HCT116 (cell line): ENCODE measurements around the gene NOTCH1. TPM values are rescaled to one million over a fixed set of nuclear protein-coding genes. Genes with fewer than 3 reads are reported as not detected.

Experiments used
- ATAC-seq: fragments of 200-7000 bp; cut with Tn5 transposase; 2 replicates; pipeline ENCODE4 v1.9.1; 2020; ENCODE audit warnings: mild to moderate bottlenecking, moderate library complexity
- BruUV-seq: library from RNA; stranded (reverse); fragments of 400-500 nt; replicated peaks from 2 replicates; lab custom pipeline; 2021; lab: Mats Ljungman, UMichigan
- CTCF ChIA-PET: fragments of 300-600 bp; sonication (Branson Sonifier 250); formaldehyde crosslinking; loops from one replicate; lab custom pipeline; 2021; ENCODE audit warnings: antibody characterized with exemption; lab: Charles Lee
- POLR2A ChIA-PET: fragments of 300-600, 350-600 bp; sonication (Branson Sonifier 250); formaldehyde crosslinking; loops from one replicate; lab custom pipeline; 2021; ENCODE audit warnings: antibody characterized with exemption; lab: Charles Lee
- RAD21 ChIA-PET, 2 experiments: fragments of 300-600 bp; sonication (Branson Sonifier 250); formaldehyde crosslinking; loops; one replicate each; lab custom pipeline; 2023; ENCODE audit warnings: low total read pairs in 2 of 2; ENCODE audit not compliant: uncharacterized antibody in 2 of 2, unreplicated experiment in 2 of 2, low non-redundant PET in 1 of 2; lab: Charles Lee
- DNase-seq: peaks from one replicate; pipeline ENCODE4 v3.0.0-alpha.2; 2010; ENCODE audit warnings: low read depth, low spot score
- H2AFZ ChIP-seq: fragments of 200-600 bp; shearing (Covaris generic), sonication (generic); 2 replicates; pipeline ENCODE4 v1.6.1; 2017; ENCODE audit warnings: low read depth, mixed run types, mixed read lengths, antibody characterized with exemption, low read length; ENCODE audit not compliant: poor library complexity, severe bottlenecking
- H3K27ac ChIP-seq: 2 replicates; pipeline ENCODE4 v1.5.1; 2012; ENCODE audit warnings: low read depth, low read length
- H3K27me3 ChIP-seq: fragments of 200-600 bp; sonication (generic); 2 replicates; pipeline ENCODE4 v1.6.1; 2016; ENCODE audit warnings: mixed run types, low read length, mixed read lengths; ENCODE audit not compliant: insufficient read depth
- H3K36me3 ChIP-seq, 2 experiments: fragments of 200-500 bp in 1 of 2; fragments of 200-600 bp in 1 of 2; sonication (Bioruptor generic) in 1 of 2; sonication (generic) in 1 of 2; 2 replicates each; pipeline versions ENCODE4 v1.5.1 to v1.6.1; 2014 to 2016; ENCODE audit warnings: low read length in 2 of 2, inconsistent platforms in 1 of 2, mixed read lengths in 1 of 2, mixed run types in 1 of 2; ENCODE audit not compliant: insufficient read depth in 2 of 2, control insufficient read depth in 1 of 2
- H3K4me1 ChIP-seq, 2 experiments: fragments of 200-600 bp in 1 of 2; sonication (generic) in 1 of 2; 2 replicates each; pipeline versions ENCODE4 v1.5.1 to v1.6.1; 2012 to 2017; ENCODE audit warnings: low read length in 2 of 2, inconsistent platforms in 1 of 2, mild to moderate bottlenecking in 1 of 2, mixed read lengths in 1 of 2, mixed run types in 1 of 2, moderate library complexity in 1 of 2; ENCODE audit not compliant: insufficient read depth in 2 of 2, control insufficient read depth in 1 of 2
- H3K4me2 ChIP-seq: fragments of 200-600 bp; sonication (generic); 2 replicates; pipeline ENCODE4 v1.6.1; 2017; ENCODE audit warnings: mixed run types, low read length, mixed read lengths
- H3K4me3 ChIP-seq, 2 experiments: fragments of 200-600 bp in 1 of 2; sonication (generic) in 1 of 2; replicated peaks in 1 of 2; 2 replicates each; pipeline ENCODE4 v1.5.1; 2011 to 2016; ENCODE audit warnings: low read length in 2 of 2, control low read depth in 1 of 2, low read depth in 1 of 2, mild to moderate bottlenecking in 1 of 2, mixed read lengths in 1 of 2, mixed run types in 1 of 2
- H3K79me2 ChIP-seq: fragments of 200-600 bp; sonication (generic); 2 replicates; pipeline ENCODE4 v1.6.1; 2017; ENCODE audit warnings: mild to moderate bottlenecking, mixed run types, low read length, moderate library complexity, mixed read lengths; ENCODE audit not compliant: insufficient read depth
- H3K9ac ChIP-seq: fragments of 200-600 bp; sonication (generic); 2 replicates; pipeline ENCODE4 v1.6.1; 2016; ENCODE audit warnings: low read length, mixed read lengths
- H3K9me2 ChIP-seq: fragments of 200-600 bp; sonication (generic), shearing (Covaris generic); 2 replicates; pipeline ENCODE4 v1.6.1; 2017; ENCODE audit warnings: mixed run types, mild to moderate bottlenecking, moderate library complexity; ENCODE audit not compliant: insufficient read depth
- H3K9me3 ChIP-seq, 2 experiments: fragments of 200-500 bp in 1 of 2; fragments of 200-600 bp in 1 of 2; sonication (Bioruptor generic) in 1 of 2; sonication (generic) in 1 of 2; 2 replicates each; pipeline ENCODE4 v1.6.1; 2014 to 2017; ENCODE audit warnings: low read length in 2 of 2, mixed read lengths in 2 of 2, inconsistent platforms in 1 of 2, low read depth in 1 of 2, mild to moderate bottlenecking in 1 of 2, mixed run types in 1 of 2, moderate library complexity in 1 of 2; ENCODE audit not compliant: control insufficient read depth in 1 of 2, insufficient read depth in 1 of 2
- H4K20me1 ChIP-seq: fragments of 200-600 bp; sonication (generic), shearing (Covaris generic); 2 replicates; pipeline ENCODE4 v1.6.1; 2017; ENCODE audit warnings: mixed run types, mild to moderate bottlenecking, moderate library complexity; ENCODE audit not compliant: insufficient read depth
- CBX3 ChIP-seq: IDR thresholded peaks from 2 replicates; pipeline ENCODE4 v1.6.1; 2012; ENCODE audit warnings: low read depth
- ELF1 ChIP-seq: IDR thresholded peaks from 2 replicates; pipeline ENCODE4 v1.6.1; 2012; ENCODE audit warnings: low read depth, borderline replicate concordance
- EZH2 ChIP-seq: fragments of 200-600 bp; sonication (generic); IDR thresholded peaks from 2 replicates; pipeline ENCODE4 v1.6.1; 2017; ENCODE audit warnings: antibody characterized with exemption, mixed run types
- JUND ChIP-seq: IDR thresholded peaks from 2 replicates; pipeline ENCODE4 v1.6.1; 2012
- POLR2AphosphoS5 ChIP-seq: IDR thresholded peaks from 2 replicates; pipeline ENCODE4 v1.6.1; 2011; ENCODE audit warnings: mild to moderate bottlenecking, low read depth, low read length, moderate library complexity
- RAD21 ChIP-seq: IDR thresholded peaks from 2 replicates; pipeline ENCODE4 v1.6.1; 2012; ENCODE audit warnings: low read depth, mild to moderate bottlenecking
- SIN3A ChIP-seq: IDR thresholded peaks from 2 replicates; pipeline ENCODE4 v1.6.1; 2012; ENCODE audit warnings: low read depth
- SP1 ChIP-seq: IDR thresholded peaks from 2 replicates; pipeline ENCODE4 v1.6.1; 2012; ENCODE audit warnings: low read depth
- SRF ChIP-seq: IDR thresholded peaks from 2 replicates; pipeline ENCODE4 v1.6.1; 2012; ENCODE audit warnings: low read depth
- YY1 ChIP-seq: IDR thresholded peaks from 2 replicates; pipeline ENCODE4 v1.6.1; 2011; ENCODE audit warnings: low read length, low read depth, moderate library complexity, mild to moderate bottlenecking; ENCODE audit not compliant: insufficient replicate concordance; ENCODE audit errors: extremely low read depth
- ZFX ChIP-seq: fragments of 450-650 bp; IDR thresholded peaks from 2 replicates; pipeline ENCODE4 v1.6.1; 2017
- intact Hi-C: fragments of 100-400 bp; cut with micrococcal nuclease; formaldehyde crosslinking; loops from 2 replicates; pipeline ENCODE4 v1.10.0; 2022
- total RNA-seq: library from RNA; stranded (reverse); gene quantifications from one replicate; pipeline ENCODE4 v1.2.1, GENCODE V29; 2021; ENCODE audit not compliant: unreplicated experiment
- TF ChIP-seq, protein P1 (sequence below): IDR thresholded peaks from 2 replicates; pipeline ENCODE4 v1.6.1; 2012
- TF ChIP-seq, protein P2 (sequence below): IDR thresholded peaks from 2 replicates; pipeline ENCODE4 v1.6.1; 2012
- TF ChIP-seq, protein P3 (sequence below): IDR thresholded peaks from 2 replicates; pipeline ENCODE4 v1.6.1; 2012; ENCODE audit warnings: low read depth
- TF ChIP-seq, protein P4 (sequence below): IDR thresholded peaks from 2 replicates; pipeline ENCODE4 v1.6.1; 2011; ENCODE audit warnings: mild to moderate bottlenecking, low read length, moderate library complexity; ENCODE audit not compliant: insufficient replicate concordance; ENCODE audit errors: extremely low read depth

Gene NOTCH1
- total RNA-seq, 1 experiment from 2014 or later, result 36.2 TPM

DNA sequence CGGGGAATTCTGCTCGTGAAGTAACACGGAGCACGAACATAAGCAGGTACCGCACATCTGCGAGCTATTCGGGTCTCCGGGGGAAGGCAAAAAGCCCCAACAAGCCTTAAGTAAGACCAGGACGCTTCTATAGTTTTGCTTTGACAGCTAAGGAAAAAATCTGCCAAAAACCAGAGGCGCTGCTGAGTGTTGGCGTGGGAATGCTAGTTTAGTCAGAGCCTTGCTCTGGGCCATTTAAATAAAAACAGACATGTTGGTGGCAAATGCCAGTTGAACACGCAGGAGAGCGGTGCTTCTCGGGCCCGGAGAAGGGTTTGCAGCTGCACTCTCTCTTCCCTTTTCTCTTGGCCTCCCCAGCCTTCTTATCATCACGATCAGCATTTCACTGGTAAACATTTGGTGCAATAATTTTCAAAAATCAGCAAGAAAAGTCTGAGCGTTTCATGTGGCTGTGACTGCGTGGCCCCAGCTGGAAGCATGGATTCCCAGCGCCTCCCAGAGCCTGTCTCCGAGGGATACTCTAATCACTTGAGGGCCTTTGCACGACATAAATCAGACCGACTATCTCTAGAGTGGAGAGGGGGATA lies 6.4 kb upstream of the NOTCH1 start:
- no peaks in the 10 kb centered on the region for H4K20me1 ChIP-seq
- no peaks in the 10 kb centered on the region for H3K9me2 ChIP-seq
- RAD21 ChIA-PET, result no interaction called here
- no peak overlapping the region for H3K4me2 ChIP-seq
- TF ChIP-seq, protein P1, sequence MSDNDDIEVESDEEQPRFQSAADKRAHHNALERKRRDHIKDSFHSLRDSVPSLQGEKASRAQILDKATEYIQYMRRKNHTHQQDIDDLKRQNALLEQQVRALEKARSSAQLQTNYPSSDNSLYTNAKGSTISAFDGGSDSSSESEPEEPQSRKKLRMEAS, result no peak
- TF ChIP-seq JUND, result no peak
- no peak for TF ChIP-seq POLR2AphosphoS5
- no peak for TF ChIP-seq SRF
- TF ChIP-seq, protein P2, sequence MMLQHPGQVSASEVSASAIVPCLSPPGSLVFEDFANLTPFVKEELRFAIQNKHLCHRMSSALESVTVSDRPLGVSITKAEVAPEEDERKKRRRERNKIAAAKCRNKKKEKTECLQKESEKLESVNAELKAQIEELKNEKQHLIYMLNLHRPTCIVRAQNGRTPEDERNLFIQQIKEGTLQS, result no peak
- TF ChIP-seq ZFX, result no peak
- no peak for TF ChIP-seq ELF1
- no peak for TF ChIP-seq RAD21
- TF ChIP-seq SIN3A, result no peak
- no peak for TF ChIP-seq SP1
- TF ChIP-seq, protein P3, sequence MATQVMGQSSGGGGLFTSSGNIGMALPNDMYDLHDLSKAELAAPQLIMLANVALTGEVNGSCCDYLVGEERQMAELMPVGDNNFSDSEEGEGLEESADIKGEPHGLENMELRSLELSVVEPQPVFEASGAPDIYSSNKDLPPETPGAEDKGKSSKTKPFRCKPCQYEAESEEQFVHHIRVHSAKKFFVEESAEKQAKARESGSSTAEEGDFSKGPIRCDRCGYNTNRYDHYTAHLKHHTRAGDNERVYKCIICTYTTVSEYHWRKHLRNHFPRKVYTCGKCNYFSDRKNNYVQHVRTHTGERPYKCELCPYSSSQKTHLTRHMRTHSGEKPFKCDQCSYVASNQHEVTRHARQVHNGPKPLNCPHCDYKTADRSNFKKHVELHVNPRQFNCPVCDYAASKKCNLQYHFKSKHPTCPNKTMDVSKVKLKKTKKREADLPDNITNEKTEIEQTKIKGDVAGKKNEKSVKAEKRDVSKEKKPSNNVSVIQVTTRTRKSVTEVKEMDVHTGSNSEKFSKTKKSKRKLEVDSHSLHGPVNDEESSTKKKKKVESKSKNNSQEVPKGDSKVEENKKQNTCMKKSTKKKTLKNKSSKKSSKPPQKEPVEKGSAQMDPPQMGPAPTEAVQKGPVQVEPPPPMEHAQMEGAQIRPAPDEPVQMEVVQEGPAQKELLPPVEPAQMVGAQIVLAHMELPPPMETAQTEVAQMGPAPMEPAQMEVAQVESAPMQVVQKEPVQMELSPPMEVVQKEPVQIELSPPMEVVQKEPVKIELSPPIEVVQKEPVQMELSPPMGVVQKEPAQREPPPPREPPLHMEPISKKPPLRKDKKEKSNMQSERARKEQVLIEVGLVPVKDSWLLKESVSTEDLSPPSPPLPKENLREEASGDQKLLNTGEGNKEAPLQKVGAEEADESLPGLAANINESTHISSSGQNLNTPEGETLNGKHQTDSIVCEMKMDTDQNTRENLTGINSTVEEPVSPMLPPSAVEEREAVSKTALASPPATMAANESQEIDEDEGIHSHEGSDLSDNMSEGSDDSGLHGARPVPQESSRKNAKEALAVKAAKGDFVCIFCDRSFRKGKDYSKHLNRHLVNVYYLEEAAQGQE, result no peak
- TF ChIP-seq, protein P4, sequence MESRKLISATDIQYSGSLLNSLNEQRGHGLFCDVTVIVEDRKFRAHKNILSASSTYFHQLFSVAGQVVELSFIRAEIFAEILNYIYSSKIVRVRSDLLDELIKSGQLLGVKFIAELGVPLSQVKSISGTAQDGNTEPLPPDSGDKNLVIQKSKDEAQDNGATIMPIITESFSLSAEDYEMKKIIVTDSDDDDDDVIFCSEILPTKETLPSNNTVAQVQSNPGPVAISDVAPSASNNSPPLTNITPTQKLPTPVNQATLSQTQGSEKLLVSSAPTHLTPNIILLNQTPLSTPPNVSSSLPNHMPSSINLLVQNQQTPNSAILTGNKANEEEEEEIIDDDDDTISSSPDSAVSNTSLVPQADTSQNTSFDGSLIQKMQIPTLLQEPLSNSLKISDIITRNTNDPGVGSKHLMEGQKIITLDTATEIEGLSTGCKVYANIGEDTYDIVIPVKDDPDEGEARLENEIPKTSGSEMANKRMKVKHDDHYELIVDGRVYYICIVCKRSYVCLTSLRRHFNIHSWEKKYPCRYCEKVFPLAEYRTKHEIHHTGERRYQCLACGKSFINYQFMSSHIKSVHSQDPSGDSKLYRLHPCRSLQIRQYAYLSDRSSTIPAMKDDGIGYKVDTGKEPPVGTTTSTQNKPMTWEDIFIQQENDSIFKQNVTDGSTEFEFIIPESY, result no peak
- no peak for TF ChIP-seq CBX3
- no peak for TF ChIP-seq EZH2
- no peak for TF ChIP-seq YY1
- no peak for ATAC-seq
- intact Hi-C loops, result no loop called here
- BruUV-seq, result no TSS peak
- H3K4me1 ChIP-seq, result peaks cover 27 to 42% of the 10 kb centered on the region in 2 experiments
- no peak for DNase-seq
- CTCF ChIA-PET, result no interaction called here
- H3K79me2 ChIP-seq, result no peaks in the 10 kb centered on the region
- H3K9ac ChIP-seq, result no peak overlapping the region
- no peaks in the 10 kb centered on the region for H3K9me3 ChIP-seq
- no peak overlapping the region for H2AFZ ChIP-seq
- no peak overlapping the region; the same call in 1 of the 2 replicates for H3K27ac ChIP-seq
- no peaks in the 10 kb centered on the region for H3K27me3 ChIP-seq
- no peak overlapping the region for H3K4me3 ChIP-seq
- no peaks in the 10 kb centered on the region for H3K36me3 ChIP-seq
- POLR2A ChIA-PET, result interaction anchor here (0.6 to 0.7 kb wide), 2 partner anchors 13 to 25 kb away, joined by 3 to 6 read pairs; no protein-coding TSS in a partner anchor
